ENCODE results near the gene CIAPIN1. TPM values are rescaled to one million over a fixed set of nuclear protein-coding genes. Genes with fewer than 3 reads are reported as not detected.

CIAPIN1 gene
- total and polyA plus RNA-seq, 8 donors: 48.6 to 87.7 (median 74.6) TPM

- H3K4me1 ChIP-seq: peaks cover 0 to 10% of the 10 kb centered on the region in 2 donors
- DNase-seq (no peak), ATAC-seq (no peak)
- no peaks in the 10 kb centered on the region for H3K36me3 ChIP-seq
- intact Hi-C loops (cut with DNase I): no loop called here
- H3K27me3 ChIP-seq: no peaks in the 10 kb centered on the region
- TF ChIP-seq CTCF (IDR thresholded peaks at IDR 0.05): no peak
- H3K4me3 ChIP-seq: no peak overlapping the region
- H3K9me3 ChIP-seq: no peaks in the 10 kb centered on the region
- no peak overlapping the region for H3K27ac ChIP-seq
Observed at GRCh38 chr16:57407521-57408353, 39.4 kb downstream of the CIAPIN1 start.

GRCh38 chr16:57406881-57407280, 40.3 kb downstream of the CIAPIN1 start:
- DNase-seq: no peak
- no peaks in the 10 kb centered on the region for H3K36me3 ChIP-seq
- H3K4me3 ChIP-seq: no peak overlapping the region
- intact Hi-C loops (cut with DNase I): no loop called here
- H3K27ac ChIP-seq: no peak overlapping the region
- H3K27me3 ChIP-seq: no peaks in the 10 kb centered on the region
- peaks cover 0 to 10% of the 10 kb centered on the region in 2 donors for H3K4me1 ChIP-seq
- no peak for TF ChIP-seq CTCF (IDR thresholded peaks at IDR 0.05)
- no peak for ATAC-seq
- no peaks in the 10 kb centered on the region for H3K9me3 ChIP-seq

- peaks cover 0 to 8% of the 10 kb centered on the region in 2 donors for H3K4me1 ChIP-seq
- no peak overlapping the region for H3K27ac ChIP-seq
- ATAC-seq (no peak), DNase-seq (no peak)
- H3K9me3 ChIP-seq: no peaks in the 10 kb centered on the region
- intact Hi-C loops (cut with DNase I): no loop called here
- no peaks in the 10 kb centered on the region for H3K36me3 ChIP-seq
- H3K4me3 ChIP-seq: no peak overlapping the region
- H3K27me3 ChIP-seq: no peaks in the 10 kb centered on the region
- no peak for TF ChIP-seq CTCF (IDR thresholded peaks at IDR 0.05)
Observed at GRCh38 chr16:57405097-57405496, 42.1 kb downstream of the CIAPIN1 start.

GRCh38 chr16:57403965-57404817, 43.0 kb downstream of the CIAPIN1 start, which contains the start of gene CCL17:
TSS of gene CCL17 (plus strand) at chr16:57404767. CDS start at chr16:57413933, 9,166 bp downstream.
- Histone ChIP-seq H3K9me3 (no peaks in the 10 kb centered on the region), H3K4me3 (no peak within 1 kb of the TSS), H3K27ac (no peak within 1 kb of the TSS), H3K36me3 (no peaks in the 10 kb centered on the region), H3K27me3 (no peaks in the 10 kb centered on the region), H3K4me1 (no peaks in the 10 kb centered on the region)
- no peak for ATAC-seq
- no peak for DNase-seq
- TF ChIP-seq CTCF (IDR thresholded peaks at IDR 0.05): no peak
- intact Hi-C loops (cut with DNase I): no loop called here

All from left lung (tissue), 10 donors.